ENCODE measurements around the gene ST7. TPM values are rescaled to one million over a fixed set of nuclear protein-coding genes. Genes with fewer than 3 reads are reported as not detected.

The ST7 gene
- total and polyA plus RNA-seq, 8 donors: 7.5 to 49.0 (median 16.1) TPM

GRCh38 chr7:117188376-117188775 is 235.1 kb downstream of the ST7 start:
- H3K9me3 ChIP-seq: no peaks in the 10 kb centered on the region
- H3K27me3 ChIP-seq: no peaks in the 10 kb centered on the region
- no peak overlapping the region for H3K4me3 ChIP-seq
- peaks cover 8 to 28% (median 21%) of the 10 kb centered on the region in 4 donors for H3K36me3 ChIP-seq
- TF ChIP-seq POLR2AphosphoS5 (IDR thresholded peaks at IDR 0.05) (no peak), CTCF (IDR thresholded peaks at IDR 0.05) (no peak), POLR2A (IDR thresholded peaks at IDR 0.05) (no peak), EP300 (IDR thresholded peaks at IDR 0.05) (no peak)
- no peak for DNase-seq
- no peaks in the 10 kb centered on the region for H3K4me1 ChIP-seq
- H3K27ac ChIP-seq: no peak overlapping the region
- intact Hi-C loops (cut with DNase I; ENCODE audit: low total_unique reads): no loop called here

- no peak for DNase-seq
- Histone ChIP-seq H3K4me1 (no peaks in the 10 kb centered on the region), H3K9me3 (no peaks in the 10 kb centered on the region), H3K36me3 (peaks cover 8 to 32% (median 27%) of the 10 kb centered on the region in 4 donors), H3K4me3 (no peak overlapping the region), H3K27ac (no peak overlapping the region), H3K27me3 (no peaks in the 10 kb centered on the region)
- no peak for TF ChIP-seq EP300 (IDR thresholded peaks at IDR 0.05)
- TF ChIP-seq POLR2AphosphoS5 (IDR thresholded peaks at IDR 0.05): no peak
- TF ChIP-seq CTCF (IDR thresholded peaks at IDR 0.05): no peak
- no peak for TF ChIP-seq POLR2A (IDR thresholded peaks at IDR 0.05)
- intact Hi-C loops (cut with DNase I; ENCODE audit: low total_unique reads): no loop called here
- WGBS, 5 donors: 87 to 97% (median 95%) methylated on average over 5 of the region's 5 CpGs
These were observed 235.8 kb downstream of the ST7 start for GRCh38 chr7:117188949-117189592.

- Histone ChIP-seq H3K4me3 (no peak overlapping the region), H3K36me3 (peaks cover 8 to 36% (median 27%) of the 10 kb centered on the region in 4 donors), H3K27me3 (no peaks in the 10 kb centered on the region), H3K4me1 (no peaks in the 10 kb centered on the region), H3K27ac (no peak overlapping the region), H3K9me3 (no peaks in the 10 kb centered on the region)
- 92 to 97% (median 96%) methylated on average over 7 to 8 of the region's 8 CpGs for WGBS, 5 donors
- TF ChIP-seq POLR2AphosphoS5 (IDR thresholded peaks at IDR 0.05) (no peak), POLR2A (IDR thresholded peaks at IDR 0.05) (no peak), CTCF (IDR thresholded peaks at IDR 0.05) (no peak), EP300 (IDR thresholded peaks at IDR 0.05) (no peak)
- no peak for DNase-seq
- intact Hi-C loops (cut with DNase I; ENCODE audit: low total_unique reads): no loop called here
These were observed 236.8 kb downstream of the ST7 start for GRCh38 chr7:117190104-117190503.

- Histone ChIP-seq H3K36me3 (peaks cover 8 to 42% (median 30%) of the 10 kb centered on the region in 4 donors), H3K27ac (no peak overlapping the region), H3K27me3 (no peaks in the 10 kb centered on the region), H3K4me3 (no peak overlapping the region), H3K9me3 (no peaks in the 10 kb centered on the region), H3K4me1 (no peaks in the 10 kb centered on the region)
- intact Hi-C loops (cut with DNase I; ENCODE audit: low total_unique reads): no loop called here
- TF ChIP-seq POLR2A (IDR thresholded peaks at IDR 0.05) (no peak), EP300 (IDR thresholded peaks at IDR 0.05) (no peak), POLR2AphosphoS5 (IDR thresholded peaks at IDR 0.05) (no peak), CTCF (IDR thresholded peaks at IDR 0.05) (no peak)
- WGBS, 5 donors: 95 to 98% (median 96%) methylated on average over 9 of the region's 9 CpGs
- DNase-seq: no peak
These were observed 237.6 kb downstream of the ST7 start for GRCh38 chr7:117190746-117191435.
